ENCODE data around the gene LACC1. TPM values are rescaled to one million over a fixed set of nuclear protein-coding genes. Genes with fewer than 3 reads are reported as not detected.

The LACC1 gene
- total and polyA plus RNA-seq, 2 of the 13 experiments (the other 11 are each of a cell fraction or from before 2014, with no cell fraction given) = 0.92 to 1.7 TPM

DNA sequence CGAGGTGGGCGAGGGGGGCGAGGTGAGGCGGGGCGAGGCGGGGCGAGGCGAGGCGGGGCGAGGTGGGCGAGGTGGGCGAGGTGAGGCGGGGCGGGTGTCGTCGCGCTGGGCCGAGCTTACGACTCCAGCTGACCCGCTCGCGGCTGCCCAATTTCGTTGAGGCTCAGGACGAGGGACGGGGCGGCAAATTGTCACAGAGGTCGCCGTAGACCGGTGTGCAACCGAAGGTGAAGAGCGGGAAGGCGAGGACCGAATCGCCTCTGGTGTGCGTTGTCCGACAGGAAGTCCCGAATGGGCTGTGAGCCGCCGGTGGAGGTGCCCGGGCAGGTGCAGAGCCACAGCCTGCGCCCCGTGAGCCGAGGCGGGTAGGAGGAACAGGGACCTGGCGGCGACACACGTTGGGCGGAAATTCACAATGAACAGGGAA lies at the start of gene LACC1 (continued):
- TF ChIP-seq MEIS2 (CRISPR knock-in tag; IDR thresholded peaks at IDR 0.05) (peak; percentile 11; the same call in 1 of the 2 replicates), GABPA (IDR thresholded peaks at IDR 0.05; ENCODE audit: low read depth, low read length) (no peak; the same call in 1 of the 2 replicates), GABPA (CRISPR knock-in tag; IDR thresholded peaks at IDR 0.05; ENCODE audit: low read depth) (0 out of 2 replicates have a peak, but pooled peaks have one; percentile 19), SMARCC2 (IDR thresholded peaks at IDR 0.05) (no peak), TARDBP (CRISPR knock-in tag; IDR thresholded peaks at IDR 0.05) (no peak), KMT2A (CRISPR knock-in tag; IDR thresholded peaks at IDR 0.05) (no peak), POGZ (CRISPR knock-in tag; IDR thresholded peaks at IDR 0.05) (no peak), ZNF205 (CRISPR knock-in tag; IDR thresholded peaks at IDR 0.05) (no peak), ZNF792 (CRISPR knock-in tag; IDR thresholded peaks at IDR 0.05) (no peak), XRCC5 (optimal IDR thresholded peaks at IDR 0.05; ENCODE audit: low read length) (peak; percentile 1), JUN (CRISPR knock-in tag; IDR thresholded peaks at IDR 0.05) (no peak), NCOA2 (CRISPR knock-in tag; IDR thresholded peaks at IDR 0.05) (no peak), PTBP1 (IDR thresholded peaks at IDR 0.05; ENCODE audit: low read depth, low read length, poor library complexity, severe bottlenecking) (no peak), ZBTB38 (CRISPR knock-in tag; IDR thresholded peaks at IDR 0.05) (no peak), SMAD1 (CRISPR knock-in tag; IDR thresholded peaks at IDR 0.05; ENCODE audit: borderline replicate concordance, low read depth) (no peak), BORCS8-MEF2B (CRISPR knock-in tag; IDR thresholded peaks at IDR 0.05) (0 out of 2 replicates have a peak, but pooled peaks have one; percentile 7), YEATS4 (CRISPR knock-in tag; IDR thresholded peaks at IDR 0.05; ENCODE audit: borderline replicate concordance) (peak; percentile 13; the same call in 1 of the 2 replicates), THYN1 (CRISPR knock-in tag; IDR thresholded peaks at IDR 0.05; ENCODE audit: borderline replicate concordance, low read depth) (no peak)
- TF ChIP-seq, protein P1, sequence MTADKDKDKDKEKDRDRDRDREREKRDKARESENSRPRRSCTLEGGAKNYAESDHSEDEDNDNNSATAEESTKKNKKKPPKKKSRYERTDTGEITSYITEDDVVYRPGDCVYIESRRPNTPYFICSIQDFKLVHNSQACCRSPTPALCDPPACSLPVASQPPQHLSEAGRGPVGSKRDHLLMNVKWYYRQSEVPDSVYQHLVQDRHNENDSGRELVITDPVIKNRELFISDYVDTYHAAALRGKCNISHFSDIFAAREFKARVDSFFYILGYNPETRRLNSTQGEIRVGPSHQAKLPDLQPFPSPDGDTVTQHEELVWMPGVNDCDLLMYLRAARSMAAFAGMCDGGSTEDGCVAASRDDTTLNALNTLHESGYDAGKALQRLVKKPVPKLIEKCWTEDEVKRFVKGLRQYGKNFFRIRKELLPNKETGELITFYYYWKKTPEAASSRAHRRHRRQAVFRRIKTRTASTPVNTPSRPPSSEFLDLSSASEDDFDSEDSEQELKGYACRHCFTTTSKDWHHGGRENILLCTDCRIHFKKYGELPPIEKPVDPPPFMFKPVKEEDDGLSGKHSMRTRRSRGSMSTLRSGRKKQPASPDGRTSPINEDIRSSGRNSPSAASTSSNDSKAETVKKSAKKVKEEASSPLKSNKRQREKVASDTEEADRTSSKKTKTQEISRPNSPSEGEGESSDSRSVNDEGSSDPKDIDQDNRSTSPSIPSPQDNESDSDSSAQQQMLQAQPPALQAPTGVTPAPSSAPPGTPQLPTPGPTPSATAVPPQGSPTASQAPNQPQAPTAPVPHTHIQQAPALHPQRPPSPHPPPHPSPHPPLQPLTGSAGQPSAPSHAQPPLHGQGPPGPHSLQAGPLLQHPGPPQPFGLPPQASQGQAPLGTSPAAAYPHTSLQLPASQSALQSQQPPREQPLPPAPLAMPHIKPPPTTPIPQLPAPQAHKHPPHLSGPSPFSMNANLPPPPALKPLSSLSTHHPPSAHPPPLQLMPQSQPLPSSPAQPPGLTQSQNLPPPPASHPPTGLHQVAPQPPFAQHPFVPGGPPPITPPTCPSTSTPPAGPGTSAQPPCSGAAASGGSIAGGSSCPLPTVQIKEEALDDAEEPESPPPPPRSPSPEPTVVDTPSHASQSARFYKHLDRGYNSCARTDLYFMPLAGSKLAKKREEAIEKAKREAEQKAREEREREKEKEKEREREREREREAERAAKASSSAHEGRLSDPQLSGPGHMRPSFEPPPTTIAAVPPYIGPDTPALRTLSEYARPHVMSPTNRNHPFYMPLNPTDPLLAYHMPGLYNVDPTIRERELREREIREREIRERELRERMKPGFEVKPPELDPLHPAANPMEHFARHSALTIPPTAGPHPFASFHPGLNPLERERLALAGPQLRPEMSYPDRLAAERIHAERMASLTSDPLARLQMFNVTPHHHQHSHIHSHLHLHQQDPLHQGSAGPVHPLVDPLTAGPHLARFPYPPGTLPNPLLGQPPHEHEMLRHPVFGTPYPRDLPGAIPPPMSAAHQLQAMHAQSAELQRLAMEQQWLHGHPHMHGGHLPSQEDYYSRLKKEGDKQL (CRISPR knock-in tag; IDR thresholded peaks at IDR 0.05; ENCODE audit: low read depth) = no peak
- TF ChIP-seq, protein P2, sequence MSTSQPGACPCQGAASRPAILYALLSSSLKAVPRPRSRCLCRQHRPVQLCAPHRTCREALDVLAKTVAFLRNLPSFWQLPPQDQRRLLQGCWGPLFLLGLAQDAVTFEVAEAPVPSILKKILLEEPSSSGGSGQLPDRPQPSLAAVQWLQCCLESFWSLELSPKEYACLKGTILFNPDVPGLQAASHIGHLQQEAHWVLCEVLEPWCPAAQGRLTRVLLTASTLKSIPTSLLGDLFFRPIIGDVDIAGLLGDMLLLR (CRISPR knock-in tag; IDR thresholded peaks at IDR 0.05) = 0 out of 2 replicates have a peak, but pooled peaks have one; percentile 9
- TF ChIP-seq, protein P3, sequence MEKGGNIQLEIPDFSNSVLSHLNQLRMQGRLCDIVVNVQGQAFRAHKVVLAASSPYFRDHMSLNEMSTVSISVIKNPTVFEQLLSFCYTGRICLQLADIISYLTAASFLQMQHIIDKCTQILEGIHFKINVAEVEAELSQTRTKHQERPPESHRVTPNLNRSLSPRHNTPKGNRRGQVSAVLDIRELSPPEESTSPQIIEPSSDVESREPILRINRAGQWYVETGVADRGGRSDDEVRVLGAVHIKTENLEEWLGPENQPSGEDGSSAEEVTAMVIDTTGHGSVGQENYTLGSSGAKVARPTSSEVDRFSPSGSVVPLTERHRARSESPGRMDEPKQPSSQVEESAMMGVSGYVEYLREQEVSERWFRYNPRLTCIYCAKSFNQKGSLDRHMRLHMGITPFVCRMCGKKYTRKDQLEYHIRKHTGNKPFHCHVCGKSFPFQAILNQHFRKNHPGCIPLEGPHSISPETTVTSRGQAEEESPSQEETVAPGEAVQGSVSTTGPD (CRISPR knock-in tag; IDR thresholded peaks at IDR 0.05) = no peak
- TF ChIP-seq, protein P4, sequence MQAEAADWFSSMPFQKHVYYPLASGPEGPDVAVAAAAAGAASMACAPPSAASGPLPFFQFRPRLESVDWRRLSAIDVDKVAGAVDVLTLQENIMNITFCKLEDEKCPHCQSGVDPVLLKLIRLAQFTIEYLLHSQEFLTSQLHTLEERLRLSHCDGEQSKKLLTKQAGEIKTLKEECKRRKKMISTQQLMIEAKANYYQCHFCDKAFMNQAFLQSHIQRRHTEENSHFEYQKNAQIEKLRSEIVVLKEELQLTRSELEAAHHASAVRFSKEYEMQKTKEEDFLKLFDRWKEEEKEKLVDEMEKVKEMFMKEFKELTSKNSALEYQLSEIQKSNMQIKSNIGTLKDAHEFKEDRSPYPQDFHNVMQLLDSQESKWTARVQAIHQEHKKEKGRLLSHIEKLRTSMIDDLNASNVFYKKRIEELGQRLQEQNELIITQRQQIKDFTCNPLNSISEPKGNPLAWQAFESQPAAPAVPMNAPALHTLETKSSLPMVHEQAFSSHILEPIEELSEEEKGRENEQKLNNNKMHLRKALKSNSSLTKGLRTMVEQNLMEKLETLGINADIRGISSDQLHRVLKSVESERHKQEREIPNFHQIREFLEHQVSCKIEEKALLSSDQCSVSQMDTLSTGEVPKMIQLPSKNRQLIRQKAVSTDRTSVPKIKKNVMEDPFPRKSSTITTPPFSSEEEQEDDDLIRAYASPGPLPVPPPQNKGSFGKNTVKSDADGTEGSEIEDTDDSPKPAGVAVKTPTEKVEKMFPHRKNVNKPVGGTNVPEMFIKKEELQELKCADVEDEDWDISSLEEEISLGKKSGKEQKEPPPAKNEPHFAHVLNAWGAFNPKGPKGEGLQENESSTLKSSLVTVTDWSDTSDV (CRISPR knock-in tag; IDR thresholded peaks at IDR 0.05) = no peak; the same call in 1 of the 2 replicates

Measured in HepG2 (cell line).